Measurements from ENCODE around the gene ADGRV1.

ADGRV1 gene

DNA sequence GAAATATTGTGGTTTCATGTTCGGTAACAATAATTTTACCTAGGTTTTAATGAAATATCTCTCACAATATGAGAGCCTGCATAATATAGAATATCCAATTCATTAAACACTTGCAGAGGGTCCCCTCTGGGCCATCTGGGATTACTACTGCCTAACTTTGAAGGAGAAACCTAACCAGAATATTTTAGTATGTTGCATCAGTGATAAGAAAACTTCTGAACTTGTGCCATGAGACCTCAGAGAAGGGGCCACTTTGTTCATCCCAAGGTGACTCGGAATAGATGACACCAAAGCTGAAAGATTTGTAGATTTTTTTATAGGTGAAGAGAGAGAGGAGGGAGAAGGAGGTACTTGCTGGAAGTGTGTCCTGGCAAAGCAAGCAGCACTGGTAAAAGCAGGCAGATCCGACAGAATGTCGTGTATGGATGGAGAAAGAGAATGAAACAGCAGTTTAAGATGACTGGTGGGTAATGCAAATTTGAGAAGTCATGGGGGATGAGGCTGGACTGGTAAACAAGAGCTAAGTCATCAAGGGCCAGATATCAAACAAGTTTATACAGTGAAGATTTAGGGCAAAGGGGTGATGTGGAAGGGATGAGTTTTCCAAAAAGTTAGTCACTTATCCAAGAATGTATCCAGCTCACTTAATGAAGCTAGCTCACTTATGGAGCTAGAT, 372.3 kb downstream of the ADGRV1 start:
- Mint-ChIP-seq H3K9me3 (peaks cover 14% of the 10 kb centered on the region), H3K27me3 (ENCODE audit: low read depth) (no peaks in the 10 kb centered on the region), H3K4me3 (peak overlapping the region; percentile 24 to 97 (median 66)), H3K36me3 (ENCODE audit: low read depth) (peaks cover 13% of the 10 kb centered on the region), H3K4me1 (peaks cover 35% of the 10 kb centered on the region), H3K27ac (peak overlapping the region; percentile 1 to 50 (median 22))
- TF ChIP-seq, protein P1, sequence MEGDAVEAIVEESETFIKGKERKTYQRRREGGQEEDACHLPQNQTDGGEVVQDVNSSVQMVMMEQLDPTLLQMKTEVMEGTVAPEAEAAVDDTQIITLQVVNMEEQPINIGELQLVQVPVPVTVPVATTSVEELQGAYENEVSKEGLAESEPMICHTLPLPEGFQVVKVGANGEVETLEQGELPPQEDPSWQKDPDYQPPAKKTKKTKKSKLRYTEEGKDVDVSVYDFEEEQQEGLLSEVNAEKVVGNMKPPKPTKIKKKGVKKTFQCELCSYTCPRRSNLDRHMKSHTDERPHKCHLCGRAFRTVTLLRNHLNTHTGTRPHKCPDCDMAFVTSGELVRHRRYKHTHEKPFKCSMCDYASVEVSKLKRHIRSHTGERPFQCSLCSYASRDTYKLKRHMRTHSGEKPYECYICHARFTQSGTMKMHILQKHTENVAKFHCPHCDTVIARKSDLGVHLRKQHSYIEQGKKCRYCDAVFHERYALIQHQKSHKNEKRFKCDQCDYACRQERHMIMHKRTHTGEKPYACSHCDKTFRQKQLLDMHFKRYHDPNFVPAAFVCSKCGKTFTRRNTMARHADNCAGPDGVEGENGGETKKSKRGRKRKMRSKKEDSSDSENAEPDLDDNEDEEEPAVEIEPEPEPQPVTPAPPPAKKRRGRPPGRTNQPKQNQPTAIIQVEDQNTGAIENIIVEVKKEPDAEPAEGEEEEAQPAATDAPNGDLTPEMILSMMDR (IDR thresholded peaks at IDR 0.05; ENCODE audit: unreplicated experiment in 3 of 3), result no peak

GRCh38 chr5:90932052-90932699, 373.6 kb downstream of the ADGRV1 start:
- Mint-ChIP-seq H3K4me1 (peaks cover 35% of the 10 kb centered on the region), H3K4me3 (peak overlapping the region; percentile 2 to 8 (median 5)), H3K9me3 (peaks cover 14% of the 10 kb centered on the region), H3K27me3 (ENCODE audit: low read depth) (no peaks in the 10 kb centered on the region), H3K36me3 (ENCODE audit: low read depth) (peaks cover 13% of the 10 kb centered on the region), H3K27ac (peak overlapping the region; percentile 30 to 61 (median 58))
- TF ChIP-seq, protein P1 (IDR thresholded peaks at IDR 0.05; ENCODE audit: unreplicated experiment in 3 of 3), result peak; percentile 79 to 85 (median 85)

DNA sequence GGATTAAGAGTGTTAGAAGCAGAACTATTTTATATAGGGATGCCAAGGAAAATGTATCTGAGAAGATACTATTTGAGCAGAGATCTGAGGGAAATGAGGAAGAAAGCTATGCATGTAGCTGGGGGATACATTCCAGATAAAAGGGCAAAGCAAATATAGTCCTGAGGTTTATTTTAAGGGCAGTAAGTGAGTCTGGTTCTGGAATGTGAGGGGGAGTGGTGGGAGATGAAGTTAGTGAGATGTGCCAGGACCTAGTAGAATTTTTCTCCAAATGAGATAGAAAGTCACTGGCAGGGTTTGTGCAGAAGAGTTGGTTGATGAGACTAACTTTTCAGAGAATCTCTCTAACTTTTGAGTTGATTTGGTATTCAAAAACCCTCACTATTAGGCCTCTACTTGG, 374.7 kb downstream of the ADGRV1 start:
- H3K4me3 Mint-ChIP-seq, result peak overlapping the region in 1 of 3 experiments; percentile 5
- H3K27me3 Mint-ChIP-seq (ENCODE audit: low read depth), result no peaks in the 10 kb centered on the region
- H3K36me3 Mint-ChIP-seq (ENCODE audit: low read depth), result peaks cover 8% of the 10 kb centered on the region
- H3K9me3 Mint-ChIP-seq, result peaks cover 6% of the 10 kb centered on the region
- peaks cover 36% of the 10 kb centered on the region for H3K4me1 Mint-ChIP-seq
- peak overlapping the region; percentile 29 to 80 (median 60) for H3K27ac Mint-ChIP-seq
- TF ChIP-seq, protein P1 (IDR thresholded peaks at IDR 0.05; ENCODE audit: unreplicated experiment in 3 of 3), result no peak

DNA sequence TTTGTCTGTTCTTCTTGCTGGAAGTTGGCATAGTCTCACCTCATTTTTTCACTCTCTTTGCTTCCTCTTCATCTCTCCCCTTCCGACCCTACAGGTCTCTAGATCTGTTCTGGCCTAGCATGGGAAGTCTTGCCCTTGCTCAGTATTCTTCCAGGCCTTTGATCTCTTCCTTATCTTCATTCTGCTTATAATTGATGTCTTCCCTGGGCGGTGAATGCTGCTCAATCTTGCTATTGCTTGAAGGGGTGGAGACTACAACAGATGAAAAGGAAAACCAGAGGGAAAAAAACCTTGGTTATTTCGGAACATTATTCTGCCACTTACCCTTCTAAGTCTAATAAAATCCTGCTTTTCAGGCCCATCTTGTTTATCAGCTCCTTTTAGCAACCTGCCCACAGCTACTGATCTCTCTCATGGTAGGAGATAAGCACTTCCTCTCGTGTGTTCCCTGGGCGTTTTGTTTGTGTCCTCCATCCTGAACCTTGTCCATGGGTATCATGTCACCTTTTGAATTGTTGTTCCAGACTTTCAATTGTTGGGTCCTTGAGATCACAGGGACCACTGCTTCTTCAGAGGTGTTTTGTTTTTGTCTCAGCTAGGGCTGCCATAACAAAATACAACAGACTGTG, 375.6 kb downstream of the ADGRV1 start:
- Mint-ChIP-seq H3K27ac (peak overlapping the region; percentile 29 to 80 (median 60)), H3K36me3 (ENCODE audit: low read depth) (peaks cover 4% of the 10 kb centered on the region), H3K4me1 (peaks cover 45% of the 10 kb centered on the region), H3K4me3 (no peak overlapping the region), H3K27me3 (ENCODE audit: low read depth) (no peaks in the 10 kb centered on the region), H3K9me3 (peaks cover 4% of the 10 kb centered on the region)
- TF ChIP-seq, protein P1 (IDR thresholded peaks at IDR 0.05; ENCODE audit: unreplicated experiment in 3 of 3), result no peak

DNA sequence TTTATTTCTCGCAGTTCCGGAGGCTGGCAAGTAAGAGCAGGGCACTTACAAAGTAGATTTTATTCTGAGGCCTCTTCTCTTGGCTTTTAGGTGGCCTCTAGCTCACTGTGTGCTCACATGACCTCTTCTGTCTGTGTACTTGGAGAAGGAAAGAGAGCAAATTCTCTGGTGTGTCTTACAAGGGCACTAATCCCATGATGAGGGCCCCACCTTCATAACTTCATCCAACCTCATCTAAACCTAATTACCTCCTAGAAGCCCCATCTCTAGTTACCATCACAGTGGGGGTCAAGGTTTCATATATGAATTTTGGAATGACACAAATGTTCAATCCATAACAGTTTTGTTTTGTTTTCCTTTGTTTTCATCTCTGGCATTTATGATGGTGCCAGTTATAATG, 376.1 kb downstream of the ADGRV1 start:
- Mint-ChIP-seq H3K4me3 (no peak overlapping the region), H3K27ac (peak overlapping the region; percentile 29 to 80 (median 60)), H3K4me1 (peaks cover 51% of the 10 kb centered on the region), H3K27me3 (ENCODE audit: low read depth) (no peaks in the 10 kb centered on the region), H3K9me3 (no peaks in the 10 kb centered on the region), H3K36me3 (ENCODE audit: low read depth) (no peaks in the 10 kb centered on the region)
- TF ChIP-seq, protein P1 (IDR thresholded peaks at IDR 0.05; ENCODE audit: unreplicated experiment in 3 of 3), result no peak
